Measurements from ENCODE around the gene KRTAP10-5. TPM values are rescaled to one million over a fixed set of nuclear protein-coding genes. Genes with fewer than 3 reads are reported as not detected.
"Not testable (repeated sequence)": the region's sequence is repeated elsewhere in the genome, so short reads cannot be mapped to it uniquely, and the experiment has no call there.

The KRTAP10-5 gene
- total RNA-seq, 1 donor from 2014 or later, result not detected

DNA sequence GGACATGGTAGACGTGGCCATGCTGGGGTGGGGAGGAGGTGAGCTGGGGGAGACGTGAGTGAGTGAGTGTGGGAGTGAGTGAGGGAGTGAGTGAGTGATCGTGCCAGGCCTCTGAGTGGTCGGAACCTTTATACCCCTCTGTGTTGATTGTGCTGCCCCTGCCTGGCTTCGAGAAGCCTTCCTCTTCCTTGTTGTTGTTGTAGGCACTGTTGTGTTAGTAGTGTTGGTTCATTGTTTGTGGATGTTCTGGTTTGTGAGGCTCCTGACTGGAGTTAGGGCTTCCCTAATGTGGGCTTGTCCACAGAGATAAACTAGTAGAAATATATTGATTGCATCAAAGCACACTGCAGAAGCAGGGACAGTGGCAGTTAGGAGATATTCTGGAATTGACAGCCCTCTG, 21.7 kb downstream of the KRTAP10-5 start, which contains the start of gene KRTAP10-3:
Gene KRTAP10-3 (minus strand): TSS at position 101 of the 400 bp plus-strand sequence. CDS start 80 bp downstream, at position 21.
- intact Hi-C loops (cut with DNase I), result no loop called here
- DNase-seq (peak; percentile 28), ATAC-seq (no peak)

DNA sequence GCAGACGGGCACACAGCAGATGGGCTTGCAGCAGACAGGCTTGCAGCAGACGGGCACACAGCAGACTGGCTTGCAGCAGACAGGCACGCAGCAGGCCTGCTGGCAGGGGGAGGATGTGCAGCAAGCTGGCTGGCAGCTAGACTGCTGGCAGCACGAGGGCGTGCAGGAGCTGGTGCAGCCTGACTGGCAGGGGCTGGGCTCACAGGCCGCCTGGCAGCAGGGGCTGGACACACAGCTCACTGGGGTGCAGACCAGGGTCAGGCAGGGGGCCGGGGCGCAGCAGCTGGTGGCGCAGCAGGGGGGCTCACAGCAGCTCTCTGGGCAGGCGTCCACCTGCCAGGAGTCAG, 22.1 kb downstream of the KRTAP10-5 start:
- H3K27ac ChIP-seq; ATAC-seq; H3K36me3 ChIP-seq; DNase-seq; H3K4me1 ChIP-seq; intact Hi-C loops (cut with DNase I); H3K27me3 ChIP-seq (ENCODE audit: low read depth); H3K9me3 ChIP-seq; H3K4me3 ChIP-seq: not testable (repeated sequence)

More for the DNA sequence above, 21.7 kb downstream of the KRTAP10-5 start, which contains the start of gene KRTAP10-3:
- no peak within 1 kb of the TSS for H3K4me3 ChIP-seq
- no peak within 1 kb of the TSS for H3K27ac ChIP-seq
- H3K27me3 ChIP-seq (ENCODE audit: low read depth), result peaks cover 10% of the 10 kb centered on the region
- TF ChIP-seq, protein P1, sequence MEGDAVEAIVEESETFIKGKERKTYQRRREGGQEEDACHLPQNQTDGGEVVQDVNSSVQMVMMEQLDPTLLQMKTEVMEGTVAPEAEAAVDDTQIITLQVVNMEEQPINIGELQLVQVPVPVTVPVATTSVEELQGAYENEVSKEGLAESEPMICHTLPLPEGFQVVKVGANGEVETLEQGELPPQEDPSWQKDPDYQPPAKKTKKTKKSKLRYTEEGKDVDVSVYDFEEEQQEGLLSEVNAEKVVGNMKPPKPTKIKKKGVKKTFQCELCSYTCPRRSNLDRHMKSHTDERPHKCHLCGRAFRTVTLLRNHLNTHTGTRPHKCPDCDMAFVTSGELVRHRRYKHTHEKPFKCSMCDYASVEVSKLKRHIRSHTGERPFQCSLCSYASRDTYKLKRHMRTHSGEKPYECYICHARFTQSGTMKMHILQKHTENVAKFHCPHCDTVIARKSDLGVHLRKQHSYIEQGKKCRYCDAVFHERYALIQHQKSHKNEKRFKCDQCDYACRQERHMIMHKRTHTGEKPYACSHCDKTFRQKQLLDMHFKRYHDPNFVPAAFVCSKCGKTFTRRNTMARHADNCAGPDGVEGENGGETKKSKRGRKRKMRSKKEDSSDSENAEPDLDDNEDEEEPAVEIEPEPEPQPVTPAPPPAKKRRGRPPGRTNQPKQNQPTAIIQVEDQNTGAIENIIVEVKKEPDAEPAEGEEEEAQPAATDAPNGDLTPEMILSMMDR (IDR thresholded peaks at IDR 0.05), result no peak
- no peaks in the 10 kb centered on the region for H3K4me1 ChIP-seq
- no peaks in the 10 kb centered on the region for H3K9me3 ChIP-seq
- H3K36me3 ChIP-seq, result no peaks in the 10 kb centered on the region

DNA sequence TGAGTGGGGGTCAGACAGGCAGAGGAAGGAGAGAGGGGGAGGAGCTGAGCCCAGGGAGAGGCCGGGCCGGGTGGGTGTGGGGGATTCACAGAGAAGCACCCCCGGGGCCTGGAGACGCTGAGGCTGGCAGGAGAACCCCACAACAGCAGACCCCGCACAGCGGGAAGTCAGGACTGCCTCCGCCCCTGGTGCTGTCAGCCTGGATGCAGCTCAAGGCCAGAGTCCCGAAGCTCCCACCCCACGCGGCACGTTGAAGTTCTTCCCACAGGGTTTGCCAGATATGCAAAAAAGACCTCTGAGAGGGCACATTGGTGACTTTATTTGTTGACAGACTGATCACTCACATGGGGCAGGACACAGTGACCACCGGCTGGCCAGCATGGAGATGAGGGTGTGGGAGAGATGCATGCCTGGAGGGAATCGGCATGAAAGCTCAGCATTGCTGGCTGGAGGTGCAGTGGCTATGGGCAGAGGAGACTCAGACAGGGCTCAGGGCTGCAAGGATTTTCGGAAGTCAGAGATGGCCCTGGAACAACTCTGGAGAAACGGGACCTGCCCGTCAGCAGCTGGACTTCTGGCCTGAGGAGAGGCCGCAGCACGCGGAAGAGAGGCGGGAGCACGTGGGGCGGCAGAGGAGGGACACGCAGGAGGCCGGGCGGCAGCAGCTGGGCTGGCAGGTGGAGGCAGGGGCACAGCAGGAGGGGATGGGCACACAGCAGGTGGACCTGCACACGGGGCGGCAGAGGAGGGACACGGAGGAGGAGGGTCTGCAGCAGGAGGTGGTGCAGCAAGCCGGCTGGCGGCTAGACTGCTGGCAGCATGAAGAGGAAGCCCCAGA, 22.7 kb downstream of the KRTAP10-5 start:
- ATAC-seq (no peak), DNase-seq (peak; percentile 39)
- TF ChIP-seq, protein P1 (IDR thresholded peaks at IDR 0.05), result no peak
- Histone ChIP-seq H3K4me3 (no peak overlapping the region), H3K4me1 (no peaks in the 10 kb centered on the region), H3K27ac (no peak overlapping the region), H3K27me3 (ENCODE audit: low read depth) (peaks cover 10% of the 10 kb centered on the region), H3K9me3 (no peaks in the 10 kb centered on the region), H3K36me3 (no peaks in the 10 kb centered on the region)
- intact Hi-C loops (cut with DNase I), result no loop called here

DNA sequence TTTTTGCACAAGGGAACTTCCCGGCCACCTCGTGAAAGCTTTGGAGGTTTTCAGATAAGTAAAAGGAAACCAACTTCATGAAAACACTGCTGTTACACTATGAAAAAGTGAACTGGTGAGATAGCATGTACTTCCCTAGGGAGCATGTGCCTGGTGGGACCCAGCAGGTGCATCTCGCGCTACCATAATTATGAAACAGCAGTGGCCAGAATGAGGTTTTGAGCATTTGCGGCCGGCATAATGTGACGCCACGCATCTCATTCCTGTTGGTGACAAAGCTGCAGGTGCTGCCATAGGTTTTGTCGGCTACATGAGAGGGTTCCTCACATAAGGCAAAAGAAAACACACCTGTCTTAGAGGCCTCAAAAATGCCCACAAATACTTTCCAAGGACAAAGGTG, 23.5 kb downstream of the KRTAP10-5 start:
- Histone ChIP-seq H3K4me1 (no peaks in the 10 kb centered on the region), H3K4me3 (no peak overlapping the region), H3K27ac (no peak overlapping the region), H3K9me3 (no peaks in the 10 kb centered on the region), H3K27me3 (ENCODE audit: low read depth) (peaks cover 10% of the 10 kb centered on the region), H3K36me3 (no peaks in the 10 kb centered on the region)
- intact Hi-C loops (cut with DNase I), result no loop called here
- DNase-seq (no peak), ATAC-seq (no peak)
- TF ChIP-seq, protein P1 (IDR thresholded peaks at IDR 0.05), result no peak

DNA sequence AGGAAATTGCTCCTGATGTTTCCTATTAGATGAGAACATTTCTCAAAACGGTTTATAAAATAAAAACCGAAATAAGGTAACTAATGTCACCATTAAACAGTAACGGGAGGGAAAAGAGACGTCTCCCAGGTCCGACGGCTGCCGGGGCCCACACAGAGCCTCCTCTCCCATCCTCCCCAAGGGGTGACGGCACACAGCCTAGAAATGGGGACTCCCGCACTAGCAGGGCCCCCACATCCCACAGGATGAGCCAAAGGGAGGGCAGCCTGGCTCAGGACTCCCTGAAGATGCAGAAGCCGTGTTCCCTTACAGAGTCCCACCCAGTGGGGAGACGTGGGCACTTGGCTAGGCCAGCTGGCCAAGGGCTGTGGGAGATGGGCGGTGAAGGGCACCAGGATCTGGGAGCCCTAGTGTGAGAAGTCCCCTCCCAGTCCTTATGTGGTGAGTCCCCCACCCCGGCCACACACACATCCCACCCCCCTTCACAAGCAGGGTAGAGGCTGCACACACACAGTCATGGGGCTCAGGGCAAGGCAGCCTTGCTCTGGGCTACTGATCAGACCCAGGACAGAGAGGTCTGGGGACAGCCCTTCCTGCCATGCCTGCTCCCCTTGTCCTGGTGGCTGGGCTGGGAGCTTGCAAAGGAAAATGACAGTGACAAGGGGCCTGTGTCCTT, 25.1 kb downstream of the KRTAP10-5 start:
- no peak overlapping the region for H3K27ac ChIP-seq
- H3K4me3 ChIP-seq, result no peak overlapping the region
- intact Hi-C loops (cut with DNase I), result no loop called here
- peaks cover 10% of the 10 kb centered on the region for H3K27me3 ChIP-seq (ENCODE audit: low read depth)
- TF ChIP-seq, protein P1 (IDR thresholded peaks at IDR 0.05), result no peak
- ATAC-seq, result peak in 1 of 2 donors; percentile 21
- DNase-seq, result peak; percentile 14
- no peaks in the 10 kb centered on the region for H3K36me3 ChIP-seq
- no peaks in the 10 kb centered on the region for H3K4me1 ChIP-seq
- no peaks in the 10 kb centered on the region for H3K9me3 ChIP-seq

DNA sequence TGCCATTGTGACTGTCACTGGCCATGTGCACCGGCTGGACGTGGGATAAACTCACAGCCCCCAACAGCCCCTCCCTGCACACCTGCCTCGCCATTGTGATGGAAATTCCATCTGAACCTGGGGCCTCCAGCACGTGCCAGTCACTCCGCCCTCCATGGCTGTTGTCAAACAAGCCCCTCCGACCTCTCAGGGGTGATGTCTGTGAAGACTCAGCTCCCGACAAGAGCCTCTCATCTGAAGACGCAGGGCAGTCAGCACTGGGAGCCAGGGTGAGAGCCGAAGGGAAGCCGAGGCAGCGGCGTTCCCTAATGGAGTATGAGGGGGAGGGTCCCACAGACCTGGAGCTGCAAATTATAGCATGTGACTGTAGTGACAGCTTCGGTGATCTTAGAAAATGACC, 27.7 kb downstream of the KRTAP10-5 start:
- DNase-seq (peak; percentile 28), ATAC-seq (no peak)
- H3K27me3 ChIP-seq (ENCODE audit: low read depth), result peaks cover 3% of the 10 kb centered on the region
- H3K4me3 ChIP-seq, result no peak overlapping the region
- no peaks in the 10 kb centered on the region for H3K9me3 ChIP-seq
- no peaks in the 10 kb centered on the region for H3K36me3 ChIP-seq
- TF ChIP-seq, protein P1 (IDR thresholded peaks at IDR 0.05), result no peak
- intact Hi-C loops (cut with DNase I), result no loop called here
- H3K4me1 ChIP-seq, result no peaks in the 10 kb centered on the region
- no peak overlapping the region for H3K27ac ChIP-seq
